Body of pancreas (tissue), 4 donors: ENCODE measurements around the gene ANXA6. TPM values are rescaled to one million over a fixed set of nuclear protein-coding genes. Genes with fewer than 3 reads are reported as not detected.

ENCODE experiments used
- ATAC-seq: fragments of 150-250 bp; one replicate; pipeline ENCODE4 v1.9.1; 2016
- DNase-seq, 4 donors: peaks; one replicate each; pipeline ENCODE4 v3.0.0-alpha.2; 2019
- H3K27ac ChIP-seq, 4 donors: fragments of 200-600 bp; sonication (generic); 1 replicate in 3 of 4; 2 replicates in 1 of 4; pipeline versions ENCODE4 v1.5.1 to v1.6.1; 2016 to 2019; ENCODE audit warnings: mild to moderate bottlenecking in 1 of 4, mixed read lengths in 1 of 4, moderate library complexity in 1 of 4
- H3K27me3 ChIP-seq, 2 donors: fragments of 200-600 bp; sonication (generic); one replicate each; pipeline ENCODE4 v1.6.0; 2016; ENCODE audit warnings: mild to moderate bottlenecking in 1 of 2
- H3K36me3 ChIP-seq, 2 donors: fragments of 200-600 bp; sonication (generic); replicated peaks in 1 of 2; 2 replicates each; pipeline ENCODE4 v1.5.1; 2016; ENCODE audit warnings: low read depth in 2 of 2; ENCODE audit not compliant: insufficient read depth in 1 of 2
- H3K4me1 ChIP-seq: fragments of 200-600 bp; sonication (generic); one replicate; pipeline ENCODE4 v1.6.0; 2016
- H3K4me3 ChIP-seq, 2 donors: fragments of 200-600 bp; sonication (generic); 1 replicate in 1 of 2; 2 replicates in 1 of 2; pipeline ENCODE4 v1.5.1; 2016 to 2019
- H3K9me3 ChIP-seq, 3 donors: fragments of 200-600 bp; sonication (generic); 1 replicate in 2 of 3; 2 replicates in 1 of 3; pipeline ENCODE4 v1.5.1; 2016
- POLR2A ChIP-seq, 3 donors: fragments of 450-650 bp; IDR thresholded peaks; one replicate each; pipeline ENCODE4 v1.6.1; 2016; ENCODE audit warnings: antibody characterized with exemption in 3 of 3, mild to moderate bottlenecking in 2 of 3
- WGBS, 2 donors: methylation state at CpG; one replicate each; pipeline ENCODE4 v1.1.5; 2017; 5-methylcytosine and 5-hydroxymethylcytosine counted together
- intact Hi-C: fragments of 100-400 bp; cut with DNase I; formaldehyde crosslinking; loops from one replicate; pipeline ENCODE4 v1.15.1; 2023
- total RNA-seq, 2 donors: library from RNA; depleted of rRNA; stranded (reverse); fragments of >200 nt; gene quantifications; one replicate each; pipeline ENCODE4 v1.1.0, GENCODE V29; 2016
- TF ChIP-seq, protein P1 (sequence below), 7 experiments: fragments of 450-650 bp in 4 of 7; fragments of 200-600 bp in 3 of 7; sonication (generic) in 3 of 7; IDR thresholded peaks; one replicate each; pipeline ENCODE4 v1.5.1; 2016 to 2019; ENCODE audit warnings: antibody characterized with exemption in 7 of 7

ANXA6 gene
- total RNA-seq, 2 donors from 2014 or later = 60.3 to 60.4 TPM

GRCh38 chr5:151110122-151110681 lies 47.4 kb downstream of the ANXA6 start:
- no peaks in the 10 kb centered on the region for H3K36me3 ChIP-seq
- intact Hi-C loops = no loop called here
- no peak for DNase-seq

GRCh38 chr5:151108566-151108965 lies 49.0 kb downstream of the ANXA6 start:
- ATAC-seq = peak; percentile 45
- Histone ChIP-seq H3K9me3 (no peaks in the 10 kb centered on the region), H3K27me3 (no peaks in the 10 kb centered on the region), H3K4me3 (no peak overlapping the region), H3K4me1 (peaks cover 50% of the 10 kb centered on the region), H3K36me3 (no peaks in the 10 kb centered on the region), H3K27ac (peak overlapping the region; percentile 77 to 86 (median 82))
- intact Hi-C loops = loop anchor here (5.0 kb wide), 1 partner anchor 36 kb away; no protein-coding TSS in a partner anchor
- 25 to 27% methylated on average over 7 to 8 of the region's 8 CpGs for WGBS, 2 donors
- DNase-seq = peak; percentile 63 to 72 (median 64)
- no peak for TF ChIP-seq POLR2A (IDR thresholded peaks at IDR 0.05)
- TF ChIP-seq, protein P1, sequence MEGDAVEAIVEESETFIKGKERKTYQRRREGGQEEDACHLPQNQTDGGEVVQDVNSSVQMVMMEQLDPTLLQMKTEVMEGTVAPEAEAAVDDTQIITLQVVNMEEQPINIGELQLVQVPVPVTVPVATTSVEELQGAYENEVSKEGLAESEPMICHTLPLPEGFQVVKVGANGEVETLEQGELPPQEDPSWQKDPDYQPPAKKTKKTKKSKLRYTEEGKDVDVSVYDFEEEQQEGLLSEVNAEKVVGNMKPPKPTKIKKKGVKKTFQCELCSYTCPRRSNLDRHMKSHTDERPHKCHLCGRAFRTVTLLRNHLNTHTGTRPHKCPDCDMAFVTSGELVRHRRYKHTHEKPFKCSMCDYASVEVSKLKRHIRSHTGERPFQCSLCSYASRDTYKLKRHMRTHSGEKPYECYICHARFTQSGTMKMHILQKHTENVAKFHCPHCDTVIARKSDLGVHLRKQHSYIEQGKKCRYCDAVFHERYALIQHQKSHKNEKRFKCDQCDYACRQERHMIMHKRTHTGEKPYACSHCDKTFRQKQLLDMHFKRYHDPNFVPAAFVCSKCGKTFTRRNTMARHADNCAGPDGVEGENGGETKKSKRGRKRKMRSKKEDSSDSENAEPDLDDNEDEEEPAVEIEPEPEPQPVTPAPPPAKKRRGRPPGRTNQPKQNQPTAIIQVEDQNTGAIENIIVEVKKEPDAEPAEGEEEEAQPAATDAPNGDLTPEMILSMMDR (IDR thresholded peaks at IDR 0.05) = no peak

More at GRCh38 chr5:151110122-151110681, 47.4 kb downstream of the ANXA6 start:
- Histone ChIP-seq H3K27me3 (no peaks in the 10 kb centered on the region), H3K4me3 (no peak overlapping the region), H3K9me3 (no peaks in the 10 kb centered on the region), H3K27ac (no peak overlapping the region), H3K4me1 (peaks cover 42% of the 10 kb centered on the region)
- WGBS, 2 donors = 73 to 74% methylated on average over 11 of the region's 11 CpGs
- no peak for TF ChIP-seq POLR2A (IDR thresholded peaks at IDR 0.05)
- TF ChIP-seq, protein P1 (IDR thresholded peaks at IDR 0.05) = no peak
- no peak for ATAC-seq

DNA sequence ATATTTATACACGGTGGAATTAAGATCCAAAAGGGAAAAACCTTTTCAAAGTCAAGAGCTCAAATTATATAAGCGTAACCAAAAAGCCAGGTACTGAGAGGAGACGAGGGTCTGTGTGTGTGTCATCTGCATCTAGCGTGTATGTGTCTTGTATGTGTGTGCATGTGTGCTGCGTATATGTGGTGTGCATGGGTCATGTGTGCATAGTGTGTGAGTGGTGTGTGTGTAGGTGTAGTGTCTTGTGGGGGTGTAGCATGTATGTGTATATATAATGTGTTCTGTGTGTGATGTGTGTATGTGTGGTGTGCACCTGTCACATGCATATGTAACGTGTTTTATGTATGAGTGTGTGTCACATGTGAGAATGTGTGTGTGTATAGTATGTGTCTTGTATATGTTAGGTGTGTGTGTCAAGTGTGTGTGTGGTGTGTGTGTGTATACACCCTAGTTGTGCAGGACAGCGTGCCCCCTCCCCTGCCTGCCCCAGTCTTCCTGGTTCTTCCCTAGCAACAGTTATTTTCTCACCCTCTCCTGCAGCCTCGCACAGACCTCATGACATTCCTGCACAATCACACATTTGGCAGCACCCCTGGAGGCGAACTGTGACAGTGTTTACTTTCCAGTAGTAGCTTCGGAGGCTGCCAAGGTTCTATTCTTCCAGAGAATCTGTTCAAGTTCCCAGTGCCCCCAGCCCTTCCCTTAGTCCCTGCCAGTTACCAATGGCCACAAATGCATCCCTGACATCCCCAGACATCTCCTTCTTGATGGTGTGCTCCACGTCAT lies 49.6 kb downstream of the ANXA6 start:
- Histone ChIP-seq H3K36me3 (no peaks in the 10 kb centered on the region), H3K4me3 (no peak overlapping the region), H3K4me1 (peaks cover 55% of the 10 kb centered on the region), H3K9me3 (no peaks in the 10 kb centered on the region), H3K27me3 (no peaks in the 10 kb centered on the region), H3K27ac (peak overlapping the region; percentile 77 to 86 (median 82))
- no peak for TF ChIP-seq POLR2A (IDR thresholded peaks at IDR 0.05)
- TF ChIP-seq, protein P1 (IDR thresholded peaks at IDR 0.05) = peak in 4 of 7 experiments; percentile 48 to 58 (median 51)
- DNase-seq (peak; percentile 89 to 96 (median 94)), ATAC-seq (peak; percentile 96)
- WGBS, 2 donors = 47 to 48% methylated on average over 10 to 11 of the region's 11 CpGs
- intact Hi-C loops = loop anchor here (5.0 kb wide), 1 partner anchor 36 kb away; no protein-coding TSS in a partner anchor

- H3K4me3 ChIP-seq = no peak overlapping the region
- intact Hi-C loops = loop anchor here (5.0 kb wide), 1 partner anchor 35 kb away; no protein-coding TSS in a partner anchor
- WGBS, 2 donors = 18 to 30% methylated on average over 7 of the region's 7 CpGs
- peak overlapping the region; percentile 77 to 86 (median 82) for H3K27ac ChIP-seq
- TF ChIP-seq POLR2A (IDR thresholded peaks at IDR 0.05) = no peak
- ATAC-seq = peak; percentile 41
- peak in 2 of 4 donors; percentile 50 to 67 for DNase-seq
- peaks cover 63% of the 10 kb centered on the region for H3K4me1 ChIP-seq
- no peaks in the 10 kb centered on the region for H3K9me3 ChIP-seq
- no peaks in the 10 kb centered on the region for H3K36me3 ChIP-seq
- H3K27me3 ChIP-seq = no peaks in the 10 kb centered on the region
Observed at GRCh38 chr5:151107084-151107483, 50.5 kb downstream of the ANXA6 start.

- H3K4me3 ChIP-seq = no peak overlapping the region
- DNase-seq = no peak
- H3K9me3 ChIP-seq = no peaks in the 10 kb centered on the region
- TF ChIP-seq, protein P1 (IDR thresholded peaks at IDR 0.05) = no peak
- no peak for TF ChIP-seq POLR2A (IDR thresholded peaks at IDR 0.05)
- no peak for ATAC-seq
- H3K4me1 ChIP-seq = peaks cover 69% of the 10 kb centered on the region
- no peaks in the 10 kb centered on the region for H3K36me3 ChIP-seq
- intact Hi-C loops = loop anchor here (5.0 kb wide), 1 partner anchor 34 kb away; no protein-coding TSS in a partner anchor
- WGBS, 2 donors = 60 to 64% methylated on average over 2 of the region's 2 CpGs
- H3K27ac ChIP-seq = peak overlapping the region; percentile 77 to 86 (median 82)
- H3K27me3 ChIP-seq = no peaks in the 10 kb centered on the region
Observed at GRCh38 chr5:151106509-151106908, 51.1 kb downstream of the ANXA6 start.
